GM13977 (cell line): Measurements from ENCODE around the gene IFI16.
"Not testable (repeated sequence)": the region's sequence is repeated elsewhere in the genome, so short reads cannot be mapped to it uniquely, and the experiment has no call there.

Experiments
- DNase-seq: peaks from one replicate; pipeline ENCODE4 v3.0.0; 2012; ENCODE audit warnings: low spot score
- in situ Hi-C: fragments of 300-500 bp; cut with MboI; formaldehyde crosslinking; loops from one replicate; pipeline ENCODE4 v1.12.0; 2022; ENCODE audit warnings: low sequenced_read_pairs, low pct_unique_long_range_greater_than_20kb, mixed read lengths, inconsistent platforms; ENCODE audit not compliant: unreplicated experiment
- TF ChIP-seq, protein P1 (sequence below): IDR thresholded peaks from 2 replicates; pipeline ENCODE4 v1.5.1; 2012; ENCODE audit warnings: mild to moderate bottlenecking, control low read depth; ENCODE audit not compliant: insufficient read depth; ENCODE audit errors: extremely low read depth, missing control alignments

Gene IFI16

DNA sequence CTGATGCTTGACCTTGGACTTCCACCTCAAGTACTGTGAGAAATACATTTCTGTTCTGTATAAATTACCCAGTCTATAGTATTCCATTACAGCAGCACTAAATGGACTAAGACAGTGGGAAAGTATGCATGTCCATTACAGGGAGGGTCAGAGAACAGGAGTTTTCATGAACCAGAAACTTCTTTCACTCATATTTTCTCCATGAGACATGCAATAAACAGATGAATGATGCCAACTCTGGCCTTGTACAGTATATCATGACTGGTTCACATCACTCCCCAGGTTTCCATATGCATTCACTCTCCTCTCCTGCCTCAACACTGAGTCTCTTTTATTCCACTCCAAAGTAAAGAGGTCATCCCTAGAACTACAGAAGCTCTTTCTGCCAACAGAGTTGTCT is 4.5 kb upstream of the IFI16 start:
- in situ Hi-C loops, result loop anchor here (25.0 kb wide), 1 partner anchor 818 kb away; the partner anchor contains the start of gene CD1D
- DNase-seq, result no peak

DNA sequence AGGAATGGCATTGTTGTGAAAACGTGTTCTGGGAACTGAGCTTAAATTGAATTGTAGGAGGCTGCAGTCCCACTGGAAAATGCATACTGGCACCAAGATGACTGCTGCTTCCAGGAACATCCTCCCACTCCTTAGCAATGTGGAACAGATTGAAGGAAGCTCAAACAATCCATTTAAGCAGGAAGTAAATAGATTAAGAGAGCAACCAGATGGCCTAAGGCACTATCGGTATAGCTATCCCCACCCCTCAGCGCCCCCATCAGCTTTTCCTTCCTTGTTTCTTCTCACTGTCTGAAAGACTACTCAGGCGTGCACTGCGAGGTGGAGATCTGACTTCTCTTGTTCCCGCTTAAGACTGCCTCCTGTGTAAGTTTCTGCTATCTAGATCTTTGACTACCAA is 4.0 kb upstream of the IFI16 start:
- TF ChIP-seq, protein P1, sequence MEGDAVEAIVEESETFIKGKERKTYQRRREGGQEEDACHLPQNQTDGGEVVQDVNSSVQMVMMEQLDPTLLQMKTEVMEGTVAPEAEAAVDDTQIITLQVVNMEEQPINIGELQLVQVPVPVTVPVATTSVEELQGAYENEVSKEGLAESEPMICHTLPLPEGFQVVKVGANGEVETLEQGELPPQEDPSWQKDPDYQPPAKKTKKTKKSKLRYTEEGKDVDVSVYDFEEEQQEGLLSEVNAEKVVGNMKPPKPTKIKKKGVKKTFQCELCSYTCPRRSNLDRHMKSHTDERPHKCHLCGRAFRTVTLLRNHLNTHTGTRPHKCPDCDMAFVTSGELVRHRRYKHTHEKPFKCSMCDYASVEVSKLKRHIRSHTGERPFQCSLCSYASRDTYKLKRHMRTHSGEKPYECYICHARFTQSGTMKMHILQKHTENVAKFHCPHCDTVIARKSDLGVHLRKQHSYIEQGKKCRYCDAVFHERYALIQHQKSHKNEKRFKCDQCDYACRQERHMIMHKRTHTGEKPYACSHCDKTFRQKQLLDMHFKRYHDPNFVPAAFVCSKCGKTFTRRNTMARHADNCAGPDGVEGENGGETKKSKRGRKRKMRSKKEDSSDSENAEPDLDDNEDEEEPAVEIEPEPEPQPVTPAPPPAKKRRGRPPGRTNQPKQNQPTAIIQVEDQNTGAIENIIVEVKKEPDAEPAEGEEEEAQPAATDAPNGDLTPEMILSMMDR, result no peak
- in situ Hi-C loops, result loop anchor here (25.0 kb wide), 1 partner anchor 818 kb away; the partner anchor contains the start of gene CD1D

More for the DNA sequence above, 4.5 kb upstream of the IFI16 start:
- TF ChIP-seq, protein P1, result no peak

DNA sequence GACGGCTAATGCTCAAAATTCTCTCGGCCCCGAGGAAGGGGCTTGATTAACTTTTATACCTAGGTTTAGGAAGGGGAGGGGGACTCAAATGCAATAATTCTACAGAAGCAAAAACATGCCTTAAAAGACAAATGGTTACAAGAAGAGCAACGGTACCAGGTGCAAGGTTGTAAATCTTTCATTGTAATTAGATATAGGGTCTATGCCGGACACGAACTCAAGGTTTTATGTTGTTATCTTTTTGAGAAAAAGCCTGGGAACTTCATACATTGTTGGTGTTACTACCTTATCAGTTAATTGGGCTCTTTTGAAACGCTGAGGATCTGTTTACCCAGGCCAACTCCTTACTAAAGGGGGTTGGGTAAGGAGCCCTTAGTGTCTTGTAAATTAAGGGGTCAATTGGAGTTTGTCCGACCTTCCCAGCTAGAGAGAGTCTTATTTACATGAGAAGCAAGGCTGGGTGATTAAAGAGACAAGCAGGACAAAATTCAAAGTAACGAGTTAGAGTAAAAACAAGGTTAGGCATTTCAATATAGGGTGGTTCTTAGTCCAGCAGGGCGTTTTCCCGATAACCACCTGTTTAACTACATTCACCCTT is 3.4 kb upstream of the IFI16 start:
- DNase-seq, result not testable (repeated sequence)
- in situ Hi-C loops, result loop anchor here (25.0 kb wide), 1 partner anchor 819 kb away; the partner anchor contains the start of gene CD1D

More for the DNA sequence above, 4.0 kb upstream of the IFI16 start:
- no peak for DNase-seq

DNA sequence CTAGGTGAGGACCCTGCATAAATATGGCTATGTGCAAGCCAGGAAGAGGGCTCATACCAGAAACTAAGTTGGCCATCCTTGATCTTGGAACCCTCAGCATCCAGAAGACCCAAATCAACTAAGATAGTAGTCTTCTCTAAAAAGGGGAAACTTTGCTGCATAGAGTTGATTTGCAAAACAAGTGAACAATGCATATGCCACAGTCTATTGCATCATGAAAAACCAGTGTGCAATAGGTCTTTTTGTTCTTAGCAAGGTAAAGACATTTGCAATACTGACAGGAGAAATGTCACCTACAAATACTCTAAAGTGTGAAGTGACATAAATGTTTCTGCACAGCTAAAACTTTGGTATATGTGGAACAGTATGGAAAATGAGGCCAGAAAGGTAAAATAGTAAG is 2.0 kb upstream of the IFI16 start:
- TF ChIP-seq, protein P1, result no peak
- DNase-seq, result no peak
- in situ Hi-C loops, result loop anchor here (25.0 kb wide), 1 partner anchor 820 kb away; the partner anchor contains the start of gene CD1D

DNA sequence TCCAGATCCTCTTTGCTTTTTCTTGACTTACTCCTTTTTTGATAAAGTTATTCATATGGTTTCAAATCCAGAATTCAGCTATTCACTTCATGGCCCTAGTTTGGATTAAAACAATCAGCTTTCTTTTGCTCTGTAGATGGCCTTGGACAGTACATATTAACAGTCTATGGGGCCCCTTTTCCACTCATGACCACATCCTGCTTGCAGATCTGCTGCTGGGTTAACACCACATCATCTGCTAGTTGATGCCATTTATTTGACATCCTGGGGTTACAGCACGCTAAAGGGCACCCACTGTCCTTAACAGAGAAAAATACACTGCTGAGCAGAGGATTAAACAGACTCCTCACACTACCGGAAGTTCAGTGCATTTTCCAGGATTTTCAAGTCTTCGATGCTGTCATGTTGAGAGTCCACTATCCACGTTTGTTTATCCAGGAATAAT is 941 bp upstream of the IFI16 start:
- TF ChIP-seq, protein P1, result no peak
- in situ Hi-C loops, result loop anchor here (25.0 kb wide), 1 partner anchor 821 kb away; the partner anchor contains the start of gene CD1D
- peak; percentile 30 for DNase-seq

DNA sequence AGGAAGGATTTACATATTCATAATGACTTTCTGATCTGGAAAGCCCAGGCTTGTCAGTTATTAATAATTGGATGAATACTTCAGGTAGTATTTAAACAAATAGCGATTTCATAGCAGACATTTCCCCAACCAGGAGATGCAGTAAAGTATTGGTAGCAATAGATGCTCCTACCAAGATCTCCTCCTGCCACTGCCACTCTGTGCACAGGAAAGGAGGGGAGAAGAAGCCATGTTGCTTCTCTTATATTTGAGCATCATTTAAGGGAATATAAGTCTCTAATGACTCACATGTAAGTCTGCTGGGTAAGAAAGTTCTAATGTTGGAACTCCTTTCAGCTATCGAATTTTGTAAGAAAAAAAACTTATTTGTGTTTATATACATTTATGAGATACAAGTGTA is 420 bp upstream of the IFI16 start:
- TF ChIP-seq, protein P1, result no peak
- no peak for DNase-seq
- in situ Hi-C loops, result loop anchor here (25.0 kb wide), 1 partner anchor 822 kb away; the partner anchor contains the start of gene CD1D

DNA sequence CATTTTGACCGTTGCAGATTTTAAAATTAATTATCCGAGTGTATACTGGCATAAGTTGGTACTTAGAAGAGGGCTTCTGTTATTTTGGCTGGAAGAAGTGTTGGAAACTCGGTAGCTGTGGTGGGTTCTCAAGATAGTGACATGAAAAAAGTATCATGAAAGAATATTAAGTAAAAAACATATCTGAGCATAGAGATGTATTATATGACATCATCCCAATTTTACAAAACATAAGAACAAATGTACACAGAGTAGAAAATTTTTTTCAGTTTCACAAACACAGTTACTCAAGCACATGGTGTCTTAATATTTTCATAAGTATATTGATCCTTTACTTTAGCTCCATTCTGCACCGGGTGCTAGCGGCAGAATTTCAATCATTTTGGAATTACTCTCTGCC is 684 bp downstream of the IFI16 start:
- in situ Hi-C loops, result loop anchor here (10.0 to 25.0 kb wide), 2 partner anchors 54 to 823 kb away; partner anchors contain the start of gene CD1D
- no peak for DNase-seq
- TF ChIP-seq, protein P1, result no peak

DNA sequence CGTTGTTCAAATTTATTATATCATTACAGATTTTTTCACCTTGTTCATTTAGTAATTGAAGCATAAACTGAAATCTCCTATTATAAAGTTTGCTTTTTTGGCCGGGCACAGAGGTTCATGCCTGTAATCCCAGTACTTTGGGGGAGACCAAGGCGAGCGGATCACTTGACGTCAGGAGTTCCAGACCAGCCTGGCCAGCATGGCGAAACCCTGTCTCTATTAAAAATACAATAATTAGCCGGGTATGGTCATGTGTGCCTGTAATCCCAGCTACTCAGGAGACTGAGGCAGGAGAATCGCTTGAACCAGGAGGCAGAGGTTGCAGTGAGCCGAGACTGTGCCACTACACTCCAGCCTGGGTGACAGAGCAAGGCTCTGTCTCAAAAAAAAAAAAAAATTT is 1.3 kb downstream of the IFI16 start:
- in situ Hi-C loops, result loop anchor here (10.0 to 25.0 kb wide), 2 partner anchors 54 to 824 kb away; partner anchors contain the start of gene CD1D
- DNase-seq, result not testable (repeated sequence)
